ENCODE measurements around the gene MTMR3. TPM values are rescaled to one million over a fixed set of nuclear protein-coding genes. Genes with fewer than 3 reads are reported as not detected.

Gene MTMR3
- total and polyA plus RNA-seq, 9 donors, result 21.4 to 66.2 (median 47.8) TPM

DNA sequence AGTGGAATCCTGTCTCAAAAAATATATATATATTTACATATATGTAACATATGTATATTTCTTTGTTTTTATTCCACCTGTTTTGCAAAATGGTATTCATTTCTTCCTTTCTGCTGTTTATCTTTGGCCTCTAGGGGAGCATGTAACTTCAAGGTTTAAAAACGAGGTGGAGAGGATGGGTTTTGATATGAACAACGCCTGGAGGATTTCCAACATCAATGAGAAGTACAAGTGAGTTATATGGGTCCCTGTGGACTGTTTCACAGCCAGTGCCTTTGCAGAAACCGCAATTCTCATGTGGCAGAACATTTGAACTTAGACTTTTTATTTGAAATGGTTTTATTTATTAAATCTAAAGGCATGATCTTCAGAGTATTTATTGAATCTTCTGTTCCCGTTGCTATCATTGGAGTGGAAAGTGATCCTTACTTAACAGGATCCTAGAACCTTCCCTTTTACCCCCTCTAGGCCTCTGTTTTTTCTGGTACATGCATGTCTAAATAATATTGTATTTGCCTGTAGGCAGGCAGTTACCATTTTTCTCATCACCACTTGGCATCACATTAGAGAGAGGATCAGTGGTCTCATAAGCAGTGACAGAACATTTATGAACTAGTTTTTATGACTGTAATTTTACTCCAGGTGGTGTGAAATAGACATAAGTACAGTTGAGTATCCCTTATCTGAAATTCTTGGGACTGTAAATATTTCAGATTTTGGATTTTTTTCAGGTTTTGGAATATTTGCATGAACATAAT is 115.8 kb downstream of the MTMR3 start:
- Histone ChIP-seq H3K4me1 (ENCODE audit: insufficient read depth) (peaks cover 7% of the 10 kb centered on the region), H3K27ac (no peak overlapping the region), H3K9me3 (no peaks in the 10 kb centered on the region), H3K27me3 (no peaks in the 10 kb centered on the region), H3K4me3 (no peak overlapping the region), H3K36me3 (no peaks in the 10 kb centered on the region)
- intact Hi-C loops (cut with DNase I), result loop anchor here in 1 of 4 donors (10.0 kb wide), 1 partner anchor 114 kb away; the partner anchor contains the start of gene MTMR3
- no peak for TF ChIP-seq POLR2A (IDR thresholded peaks at IDR 0.05)
- 54 to 68% (median 57%) methylated on average over 4 of the region's 4 CpGs for WGBS, 3 donors
- DNase-seq, result no peak

DNA sequence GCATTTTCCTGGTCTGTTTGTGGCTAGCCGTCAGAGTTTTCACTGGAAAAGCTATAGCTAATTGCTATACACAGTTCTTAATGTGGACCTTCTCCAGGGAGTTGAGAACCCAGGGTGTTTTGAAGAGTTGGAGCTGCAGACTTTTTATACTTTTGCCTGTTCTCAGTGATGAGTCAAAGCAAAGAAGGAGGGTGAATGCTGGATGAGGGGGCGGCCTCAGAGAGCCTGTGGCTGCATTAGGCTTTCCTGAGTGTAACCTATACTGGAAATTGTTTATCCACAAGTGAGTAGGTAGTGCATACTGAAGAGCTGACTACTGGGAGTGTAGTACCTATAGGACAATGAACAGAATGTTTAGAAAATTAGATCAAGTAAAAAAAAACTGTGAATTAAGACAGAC is 117.6 kb downstream of the MTMR3 start:
- Histone ChIP-seq H3K4me1 (ENCODE audit: insufficient read depth) (peaks cover 2% of the 10 kb centered on the region), H3K27me3 (no peaks in the 10 kb centered on the region), H3K36me3 (no peaks in the 10 kb centered on the region), H3K27ac (no peak overlapping the region), H3K4me3 (no peak overlapping the region), H3K9me3 (no peaks in the 10 kb centered on the region)
- intact Hi-C loops (cut with DNase I), result loop anchor here in 2 of 4 donors (5.0 to 10.0 kb wide), 5 partner anchors 116 to 366 kb away; partner anchors contain the start of genes MTMR3 (in 1 of the 2), UQCR10 (in 1 of the 2) and ZMAT5 (in 1 of the 2)
- 92 to 98% (median 96%) methylated on average over 2 of the region's 2 CpGs for WGBS, 3 donors
- no peak for TF ChIP-seq CTCF (IDR thresholded peaks at IDR 0.05)
- no peak for TF ChIP-seq EP300 (IDR thresholded peaks at IDR 0.05)
- TF ChIP-seq POLR2A (IDR thresholded peaks at IDR 0.05), result no peak
- DNase-seq, result no peak

DNA sequence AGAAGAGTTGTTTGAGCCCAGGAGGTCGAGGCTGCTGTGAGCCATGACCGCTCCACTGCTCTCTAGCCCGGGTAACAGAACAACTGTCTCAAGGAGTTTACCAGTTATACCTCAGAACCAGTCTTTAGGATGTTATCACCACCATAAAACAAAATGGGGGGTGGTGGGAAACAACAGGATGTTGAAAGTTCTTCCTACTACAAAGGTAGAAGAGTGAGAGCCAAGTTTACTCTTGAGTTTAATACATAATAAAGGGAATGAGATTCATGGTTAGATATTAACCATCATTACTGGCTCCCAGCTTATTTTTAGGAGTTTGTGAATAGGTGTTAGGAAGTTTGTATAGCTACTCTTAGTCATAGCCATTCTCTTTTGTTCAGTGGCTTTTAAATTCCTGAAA is 118.5 kb downstream of the MTMR3 start:
- H3K36me3 ChIP-seq, result no peaks in the 10 kb centered on the region
- no peak for TF ChIP-seq EP300 (IDR thresholded peaks at IDR 0.05)
- TF ChIP-seq POLR2A (IDR thresholded peaks at IDR 0.05), result no peak
- no peak for TF ChIP-seq CTCF (IDR thresholded peaks at IDR 0.05)
- H3K4me3 ChIP-seq, result no peak overlapping the region
- no peak overlapping the region for H3K27ac ChIP-seq
- H3K27me3 ChIP-seq, result no peaks in the 10 kb centered on the region
- no peaks in the 10 kb centered on the region for H3K9me3 ChIP-seq
- 91 to 96% (median 93%) methylated on average over 3 of the region's 3 CpGs for WGBS, 3 donors
- no peak for DNase-seq
- intact Hi-C loops (cut with DNase I), result loop anchor here in 2 of 4 donors (5.0 to 10.0 kb wide), 5 partner anchors 117 to 367 kb away; partner anchors contain the start of genes MTMR3 (in 1 of the 2), UQCR10 (in 1 of the 2) and ZMAT5 (in 1 of the 2)
- peaks cover 2% of the 10 kb centered on the region for H3K4me1 ChIP-seq (ENCODE audit: insufficient read depth)

DNA sequence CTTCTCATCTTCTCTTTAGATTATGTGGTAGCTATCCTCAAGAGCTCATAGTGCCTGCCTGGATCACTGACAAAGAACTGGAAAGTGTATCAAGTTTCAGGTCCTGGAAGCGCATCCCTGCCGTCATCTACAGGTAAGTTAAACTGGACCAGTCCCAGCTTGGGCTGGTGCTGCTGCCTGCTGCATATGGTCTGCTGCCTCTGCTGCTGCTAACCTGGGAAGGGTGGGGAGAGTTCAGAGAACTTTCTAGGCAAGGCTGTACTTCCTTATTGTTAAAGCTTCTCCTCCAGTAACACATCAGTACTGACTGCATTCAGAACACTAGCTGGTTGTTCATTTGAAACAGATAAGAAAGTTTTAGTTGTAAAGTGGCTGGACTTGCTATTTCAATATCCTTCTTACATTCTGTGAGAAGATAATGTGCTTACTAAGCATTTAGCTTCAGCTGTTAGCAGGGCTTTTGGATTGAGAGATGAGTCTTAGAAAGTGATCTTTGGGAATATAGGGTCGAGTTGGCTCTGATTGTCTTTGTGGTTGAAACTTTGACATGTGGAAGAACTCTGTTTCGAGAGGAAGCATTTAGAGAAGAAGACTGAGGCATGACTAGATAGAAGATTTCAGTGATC is 120.0 kb downstream of the MTMR3 start:
- DNase-seq, result no peak
- H3K27me3 ChIP-seq, result no peaks in the 10 kb centered on the region
- no peaks in the 10 kb centered on the region for H3K36me3 ChIP-seq
- H3K4me3 ChIP-seq, result no peak overlapping the region
- H3K27ac ChIP-seq, result no peak overlapping the region
- no peaks in the 10 kb centered on the region for H3K4me1 ChIP-seq (ENCODE audit: insufficient read depth)
- H3K9me3 ChIP-seq, result no peaks in the 10 kb centered on the region
- 70 to 89% (median 86%) methylated on average over 4 of the region's 4 CpGs for WGBS, 3 donors
- no peak for TF ChIP-seq POLR2A (IDR thresholded peaks at IDR 0.05)
- no peak for TF ChIP-seq CTCF (IDR thresholded peaks at IDR 0.05)
- TF ChIP-seq EP300 (IDR thresholded peaks at IDR 0.05), result no peak
- intact Hi-C loops (cut with DNase I), result loop anchor here in 2 of 4 donors (5.0 to 10.0 kb wide), 5 partner anchors 118 to 368 kb away; partner anchors contain the start of genes MTMR3 (in 1 of the 2), UQCR10 (in 1 of the 2) and ZMAT5 (in 1 of the 2)
